ENCODE results near the gene TAS1R2. TPM values are rescaled to one million over a fixed set of nuclear protein-coding genes. Genes with fewer than 3 reads are reported as not detected.

The TAS1R2 gene
- total RNA-seq, 1 donor from 2014 or later: not detected

DNA sequence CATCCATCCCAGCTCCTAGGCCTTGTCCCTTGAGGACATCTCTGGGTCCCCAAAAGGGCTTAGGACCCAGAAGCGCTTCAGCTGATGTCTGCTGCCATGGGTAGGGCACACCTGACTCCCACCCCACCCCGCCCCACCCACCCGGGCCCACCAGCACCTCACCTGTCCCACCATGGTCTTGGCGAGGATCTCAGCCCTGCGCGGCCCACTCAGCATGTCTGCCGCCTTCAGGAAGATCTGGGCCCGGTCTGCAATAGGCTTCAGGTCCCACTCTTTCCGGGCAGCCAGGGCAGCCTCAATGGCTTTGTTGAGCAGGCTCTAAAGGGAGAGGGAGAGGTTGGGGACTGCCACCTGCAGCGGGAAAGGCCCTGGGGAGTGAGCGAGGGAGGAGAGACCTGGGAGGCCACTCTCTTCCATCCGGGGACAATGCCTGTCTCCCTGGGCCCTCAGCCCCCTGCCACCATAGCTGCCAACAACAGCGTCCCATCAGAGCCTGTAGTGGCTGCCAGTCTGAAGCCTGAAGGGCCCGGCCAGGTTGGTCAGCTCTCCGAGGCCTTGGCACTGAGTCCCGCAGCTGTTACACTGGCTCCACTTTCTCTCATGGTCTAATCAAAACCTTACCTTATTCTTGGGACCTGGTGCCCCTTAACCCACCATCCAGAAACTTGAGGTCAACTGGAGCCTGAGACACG lies 26.0 kb upstream of the TAS1R2 start:
- Mint-ChIP-seq H3K9me3 (no peaks in the 10 kb centered on the region), H3K4me1 (no peaks in the 10 kb centered on the region), H3K27ac (ENCODE audit: unreplicated experiment) (no peak overlapping the region), H3K4me3 (no peak overlapping the region), H3K27me3 (ENCODE audit: low read depth) (no peaks in the 10 kb centered on the region), H3K36me3 (ENCODE audit: low read depth) (no peaks in the 10 kb centered on the region)
- TF ChIP-seq, protein P1, sequence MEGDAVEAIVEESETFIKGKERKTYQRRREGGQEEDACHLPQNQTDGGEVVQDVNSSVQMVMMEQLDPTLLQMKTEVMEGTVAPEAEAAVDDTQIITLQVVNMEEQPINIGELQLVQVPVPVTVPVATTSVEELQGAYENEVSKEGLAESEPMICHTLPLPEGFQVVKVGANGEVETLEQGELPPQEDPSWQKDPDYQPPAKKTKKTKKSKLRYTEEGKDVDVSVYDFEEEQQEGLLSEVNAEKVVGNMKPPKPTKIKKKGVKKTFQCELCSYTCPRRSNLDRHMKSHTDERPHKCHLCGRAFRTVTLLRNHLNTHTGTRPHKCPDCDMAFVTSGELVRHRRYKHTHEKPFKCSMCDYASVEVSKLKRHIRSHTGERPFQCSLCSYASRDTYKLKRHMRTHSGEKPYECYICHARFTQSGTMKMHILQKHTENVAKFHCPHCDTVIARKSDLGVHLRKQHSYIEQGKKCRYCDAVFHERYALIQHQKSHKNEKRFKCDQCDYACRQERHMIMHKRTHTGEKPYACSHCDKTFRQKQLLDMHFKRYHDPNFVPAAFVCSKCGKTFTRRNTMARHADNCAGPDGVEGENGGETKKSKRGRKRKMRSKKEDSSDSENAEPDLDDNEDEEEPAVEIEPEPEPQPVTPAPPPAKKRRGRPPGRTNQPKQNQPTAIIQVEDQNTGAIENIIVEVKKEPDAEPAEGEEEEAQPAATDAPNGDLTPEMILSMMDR (conservative IDR thresholded peaks at IDR 0.05): no peak
- DNase-seq (ENCODE audit: low read depth, low spot score): no peak

DNA sequence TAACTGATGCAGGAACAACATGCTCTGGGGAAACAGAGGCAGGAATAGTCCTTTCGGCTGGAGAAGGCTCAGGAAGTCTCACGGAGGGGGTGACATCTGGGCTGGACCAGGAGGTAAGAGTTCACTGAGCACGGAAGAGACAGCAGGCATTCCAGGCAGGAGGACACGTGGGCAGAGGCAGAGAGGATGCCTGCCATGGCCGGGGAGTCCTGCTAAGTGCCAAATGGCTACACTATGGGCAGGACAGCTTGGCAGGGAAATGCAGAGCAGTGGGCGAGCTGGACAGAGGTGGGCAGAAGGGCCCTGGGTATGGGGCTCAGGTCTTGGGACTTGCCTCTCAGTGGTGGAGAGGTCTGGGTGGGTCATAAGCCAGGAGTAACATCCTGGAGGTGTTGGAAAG lies 25.3 kb upstream of the TAS1R2 start:
- Mint-ChIP-seq H3K36me3 (ENCODE audit: low read depth) (no peaks in the 10 kb centered on the region), H3K4me3 (no peak overlapping the region), H3K27me3 (ENCODE audit: low read depth) (no peaks in the 10 kb centered on the region), H3K27ac (ENCODE audit: unreplicated experiment) (peak overlapping the region; percentile 72), H3K4me1 (no peaks in the 10 kb centered on the region), H3K9me3 (no peaks in the 10 kb centered on the region)
- TF ChIP-seq, protein P1 (conservative IDR thresholded peaks at IDR 0.05): no peak
- no peak for DNase-seq (ENCODE audit: low read depth, low spot score)

DNA sequence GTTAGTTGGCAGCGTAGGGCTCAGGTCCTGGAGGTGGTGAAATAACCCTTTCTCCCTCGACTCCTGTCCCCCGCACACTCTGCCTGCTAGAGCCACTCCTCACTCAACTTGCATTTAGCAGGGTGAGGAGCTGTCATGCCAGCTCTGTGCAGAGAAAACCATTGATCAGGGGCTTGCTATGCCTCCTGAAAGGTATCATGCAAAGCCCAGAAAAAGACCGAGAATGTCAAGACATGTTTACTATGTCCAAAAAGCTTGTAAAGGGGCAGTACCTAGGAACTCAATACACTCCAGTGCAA lies 24.9 kb upstream of the TAS1R2 start:
- Mint-ChIP-seq H3K9me3 (no peaks in the 10 kb centered on the region), H3K4me1 (no peaks in the 10 kb centered on the region), H3K36me3 (ENCODE audit: low read depth) (no peaks in the 10 kb centered on the region), H3K27me3 (ENCODE audit: low read depth) (no peaks in the 10 kb centered on the region), H3K4me3 (no peak overlapping the region), H3K27ac (ENCODE audit: unreplicated experiment) (peak overlapping the region; percentile 72)
- DNase-seq (ENCODE audit: low read depth, low spot score): no peak
- TF ChIP-seq, protein P1 (conservative IDR thresholded peaks at IDR 0.05): no peak

DNA sequence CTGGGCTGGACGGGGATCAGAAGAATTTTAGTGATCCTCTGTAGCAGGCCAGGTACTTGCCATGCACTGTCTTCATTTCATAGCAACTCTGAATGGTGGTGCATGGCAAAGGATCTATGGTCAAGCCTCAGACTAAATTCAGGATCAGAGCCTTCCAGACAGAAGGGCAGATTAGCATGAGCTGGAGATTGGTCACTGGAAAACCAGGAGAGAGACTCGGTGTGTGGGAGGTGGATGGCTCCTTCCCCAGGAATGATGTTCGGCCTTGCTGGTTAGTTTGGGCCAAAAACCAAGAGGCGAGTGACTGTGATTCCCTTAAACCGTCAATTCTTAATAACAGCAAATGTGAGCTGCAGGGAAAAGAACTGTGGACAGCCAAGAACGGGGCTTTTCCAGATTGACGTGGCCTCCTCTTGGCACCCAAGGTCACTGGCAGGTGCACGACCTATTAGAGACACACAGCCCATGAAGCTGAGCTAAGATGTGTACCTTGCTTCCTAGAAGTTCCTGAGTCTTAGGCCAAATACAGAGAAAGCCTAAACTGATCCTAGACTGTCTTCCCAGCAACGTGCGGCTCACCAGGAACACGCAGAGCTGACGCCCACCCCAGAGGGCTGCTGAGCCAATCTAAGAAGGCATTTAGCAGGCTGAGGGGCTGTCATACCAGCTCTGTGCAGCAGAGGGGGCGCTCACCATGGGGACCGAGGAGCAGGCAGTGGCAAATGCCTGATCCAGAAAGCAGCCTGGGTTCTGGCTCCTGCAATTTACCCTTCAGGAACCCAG lies 24.4 kb upstream of the TAS1R2 start:
- TF ChIP-seq, protein P1 (conservative IDR thresholded peaks at IDR 0.05): peak; percentile 82
- H3K27ac Mint-ChIP-seq (ENCODE audit: unreplicated experiment): no peak overlapping the region
- H3K27me3 Mint-ChIP-seq (ENCODE audit: low read depth): no peaks in the 10 kb centered on the region
- no peaks in the 10 kb centered on the region for H3K36me3 Mint-ChIP-seq (ENCODE audit: low read depth)
- no peaks in the 10 kb centered on the region for H3K4me1 Mint-ChIP-seq
- peak; percentile 81 for DNase-seq (ENCODE audit: low read depth, low spot score)
- no peaks in the 10 kb centered on the region for H3K9me3 Mint-ChIP-seq
- no peak overlapping the region for H3K4me3 Mint-ChIP-seq

GRCh38 chr1:18883079-18883478 lies 23.6 kb upstream of the TAS1R2 start:
- Mint-ChIP-seq H3K36me3 (ENCODE audit: low read depth) (no peaks in the 10 kb centered on the region), H3K4me1 (no peaks in the 10 kb centered on the region), H3K4me3 (no peak overlapping the region), H3K27ac (ENCODE audit: unreplicated experiment) (no peak overlapping the region), H3K9me3 (no peaks in the 10 kb centered on the region), H3K27me3 (ENCODE audit: low read depth) (no peaks in the 10 kb centered on the region)
- no peak for DNase-seq (ENCODE audit: low read depth, low spot score)
- TF ChIP-seq, protein P1 (conservative IDR thresholded peaks at IDR 0.05): no peak

Measured in neural crest cell (in vitro differentiated cells).